GM21786 (cell line): ENCODE data around the gene TUBA4B.
A peak's percentile ranks its signal among the peaks of the same experiment; 100 is the strongest.
"Not testable (repeated sequence)": the region's sequence is repeated elsewhere in the genome, so short reads cannot be mapped to it uniquely, and the experiment has no call there.

Experiments
- ATAC-seq: cut with Tn5 transposase; IDR thresholded peaks from one replicate; pipeline ENCODE4 v1.9.1; 2021; ENCODE audit not compliant: unreplicated experiment

The TUBA4B gene

DNA sequence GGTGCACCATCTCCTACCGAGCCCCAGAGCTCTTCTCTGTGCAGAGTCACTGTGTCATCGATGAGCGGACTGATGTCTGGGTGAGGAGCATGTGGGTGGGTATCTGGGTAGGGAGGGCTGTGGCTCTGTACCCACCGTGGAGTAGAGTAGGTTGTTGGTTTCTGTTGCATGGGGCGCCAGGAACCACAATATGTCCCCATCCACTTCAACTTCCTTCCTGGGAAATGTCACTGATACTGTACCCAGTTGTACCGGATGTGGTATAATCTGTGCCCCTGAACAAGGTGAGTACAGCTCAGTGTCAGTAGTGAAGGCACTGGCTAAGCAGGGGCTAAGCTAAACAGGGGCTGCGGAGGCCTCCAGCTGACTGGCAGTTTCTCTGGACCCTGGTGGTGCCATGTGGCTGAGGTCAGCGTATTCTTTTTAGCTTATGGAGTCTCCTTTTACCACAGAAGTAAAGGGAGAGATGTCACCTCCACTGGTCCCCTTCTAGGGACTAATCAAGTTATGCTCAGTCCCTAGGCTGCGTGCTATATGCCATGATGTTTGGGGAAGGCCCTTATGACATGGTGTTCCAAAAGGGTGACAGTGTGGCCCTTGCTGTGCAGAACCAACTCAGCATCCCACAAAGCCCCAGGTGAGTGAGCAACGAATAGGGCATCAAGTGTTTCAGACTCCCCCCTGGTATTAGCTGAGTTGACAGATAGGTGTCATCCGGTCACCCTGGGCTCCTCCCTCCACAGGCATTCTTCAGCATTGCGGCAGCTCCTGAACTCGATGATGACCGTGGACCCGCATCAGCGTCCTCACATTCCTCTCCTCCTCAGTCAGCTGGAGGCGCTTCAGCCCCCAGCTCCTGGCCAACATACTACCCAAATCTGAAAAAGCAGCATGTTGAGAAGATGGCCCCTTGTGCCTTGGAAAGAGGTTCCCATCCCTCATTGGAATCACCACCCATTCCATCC lies 5.1 kb upstream of the TUBA4B start:
- peak; percentile 26 for ATAC-seq

DNA sequence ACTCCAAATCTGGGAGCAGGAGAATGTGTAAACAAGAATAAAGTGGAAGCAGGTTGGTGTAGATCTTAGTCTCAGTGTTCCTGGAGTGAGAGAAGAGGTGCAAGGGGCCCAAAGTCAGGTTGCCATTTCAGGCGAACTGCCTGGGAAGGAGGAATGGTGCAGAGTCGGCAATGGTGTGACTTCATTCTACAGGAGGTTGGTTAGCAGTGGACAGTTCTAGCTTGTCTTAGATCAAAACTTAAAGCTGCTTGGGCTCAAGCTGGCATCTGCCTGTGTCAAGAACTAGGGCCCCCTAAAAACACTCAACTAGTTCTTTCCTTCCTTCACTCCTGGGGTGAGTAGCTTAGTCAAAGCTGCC lies 4.2 kb upstream of the TUBA4B start:
- ATAC-seq: no peak

GRCh38 chr2:219249203-219249980 lies 3.7 kb upstream of the TUBA4B start:
- peak; percentile 47 for ATAC-seq

- ATAC-seq: no peak
Observed at GRCh38 chr2:219250049-219250781, 2.8 kb upstream of the TUBA4B start.

GRCh38 chr2:219251656-219252055 lies 1.4 kb upstream of the TUBA4B start:
- no peak for ATAC-seq

- ATAC-seq: no peak
Observed at GRCh38 chr2:219252084-219252483, 959 bp upstream of the TUBA4B start.

DNA sequence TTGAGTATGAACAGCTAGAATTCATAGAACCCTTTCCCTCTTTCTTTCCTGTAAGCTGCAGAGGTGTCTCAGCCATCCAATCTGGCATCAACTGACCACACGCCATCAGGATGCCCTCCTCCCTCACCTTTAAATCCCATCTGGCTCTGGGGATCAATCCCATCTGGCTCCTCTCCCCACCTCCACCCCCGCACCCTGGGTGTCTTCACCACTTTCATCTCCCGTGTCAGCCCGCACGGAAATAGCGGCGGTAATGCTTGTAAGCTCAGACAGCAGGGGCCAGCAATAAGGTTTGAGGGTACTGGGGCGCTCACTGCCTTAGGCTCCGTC lies 508 bp upstream of the TUBA4B start:
- ATAC-seq: no peak

GRCh38 chr2:219253753-219254589 lies 928 bp downstream of the TUBA4B start, which contains the start of gene TUBA4A:
TUBA4A (minus strand) TSS chr2:219253918; CDS start chr2:219253858, 60 bp downstream.
- ATAC-seq: peak; percentile 35

- ATAC-seq: peak; percentile 35
Observed at GRCh38 chr2:219254590-219255201, 1.7 kb downstream of the TUBA4B start.

DNA sequence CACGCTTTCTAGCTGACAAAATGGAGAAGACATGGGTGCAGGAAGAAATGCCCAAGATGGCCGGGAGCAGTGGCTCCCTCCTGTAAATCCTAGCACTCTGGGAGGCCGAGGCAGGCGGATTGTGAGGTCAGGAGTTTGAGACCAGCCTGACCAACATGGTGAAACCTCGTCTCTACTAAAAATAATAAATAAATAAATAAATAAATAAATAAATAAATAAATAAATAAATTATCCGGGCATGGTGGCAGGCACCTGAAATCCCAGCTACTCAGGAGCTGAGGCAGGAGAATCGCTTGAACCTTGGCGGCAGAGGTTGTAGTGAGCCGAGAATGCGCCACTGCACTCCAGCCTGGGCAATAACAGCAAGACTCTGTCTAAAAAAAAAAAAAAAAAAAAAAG lies 5.9 kb downstream of the TUBA4B start:
- not testable (repeated sequence) for ATAC-seq

DNA sequence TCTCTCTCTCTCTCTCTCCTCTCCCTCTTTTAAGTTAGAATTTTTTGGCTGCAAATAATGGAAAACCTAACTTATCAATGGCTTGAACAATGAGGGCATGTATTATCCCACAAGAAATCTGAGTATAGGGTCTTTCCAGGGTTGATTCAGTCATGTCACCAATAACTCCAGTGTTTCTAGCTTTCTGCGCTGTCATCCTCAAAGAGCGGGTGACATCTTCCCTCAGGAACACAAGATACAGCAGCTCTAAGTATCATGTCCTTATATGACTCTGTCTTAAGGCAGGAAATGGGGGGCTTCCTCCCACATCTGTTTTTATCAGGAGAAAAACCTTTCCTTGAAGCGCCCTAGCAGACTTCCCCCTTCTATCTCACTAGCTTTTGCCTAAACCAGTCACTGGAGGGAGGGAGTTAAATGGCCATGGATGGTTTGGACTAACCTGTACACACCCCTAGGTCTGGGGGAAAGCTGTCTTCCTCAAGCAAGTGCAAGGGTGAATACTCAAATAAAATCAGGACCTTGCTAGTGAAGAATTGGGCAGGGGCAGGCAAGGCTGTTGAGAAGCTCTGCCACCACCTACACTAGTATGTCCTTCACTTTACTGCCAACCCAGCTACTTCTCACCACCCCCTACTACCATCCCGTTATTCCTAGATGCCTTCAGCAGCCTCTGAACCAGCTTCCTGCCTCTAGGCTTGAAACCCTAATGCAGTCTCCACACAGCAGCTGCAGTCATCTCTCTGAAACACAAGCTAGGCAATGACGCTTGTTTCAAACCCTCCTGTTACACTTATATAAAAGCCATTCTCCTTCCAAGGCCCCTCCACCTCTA lies 8.2 kb downstream of the TUBA4B start:
- no peak for ATAC-seq

DNA sequence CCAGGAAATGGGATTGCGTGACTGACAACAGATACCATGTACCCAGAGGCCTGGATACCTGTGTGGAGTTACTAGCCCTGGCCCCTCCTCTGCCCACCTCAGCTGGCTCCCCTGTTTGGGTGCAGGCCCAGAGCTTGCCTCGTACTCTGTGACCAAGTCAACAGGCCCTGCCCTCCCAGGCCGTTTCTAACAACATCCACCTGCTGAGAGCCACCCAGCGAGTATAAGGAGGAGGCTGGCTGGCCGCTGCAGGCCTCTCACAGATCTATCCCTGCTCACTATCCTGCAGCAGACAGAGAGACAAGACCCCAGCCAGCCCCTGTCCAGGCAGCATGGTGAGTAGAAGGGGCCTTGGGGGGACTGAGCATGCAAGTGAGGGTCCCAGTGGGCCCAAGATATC lies 13.2 kb downstream of the TUBA4B start:
- ATAC-seq: no peak

GRCh38 chr2:219266886-219267285 lies 13.8 kb downstream of the TUBA4B start:
- ATAC-seq: no peak

DNA sequence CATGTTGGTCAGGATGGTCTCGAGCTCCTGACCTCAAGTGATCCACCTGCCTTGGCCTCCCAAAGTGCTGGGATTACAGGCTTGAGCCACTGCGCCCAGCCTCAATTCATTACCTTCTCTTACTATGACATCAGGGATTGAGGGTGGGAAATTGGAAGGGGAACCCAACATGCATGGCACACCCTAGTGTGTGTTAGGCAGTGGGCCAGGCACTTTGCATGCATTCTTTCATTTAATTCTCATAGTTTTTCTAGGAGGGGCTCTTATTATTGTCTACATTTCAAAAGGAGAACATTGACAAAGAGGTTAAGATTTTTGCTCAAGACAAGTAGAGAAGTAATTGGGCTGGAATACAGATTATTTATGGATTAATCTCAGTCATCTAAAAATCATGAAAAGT lies 15.3 kb downstream of the TUBA4B start:
- no peak for ATAC-seq

DNA sequence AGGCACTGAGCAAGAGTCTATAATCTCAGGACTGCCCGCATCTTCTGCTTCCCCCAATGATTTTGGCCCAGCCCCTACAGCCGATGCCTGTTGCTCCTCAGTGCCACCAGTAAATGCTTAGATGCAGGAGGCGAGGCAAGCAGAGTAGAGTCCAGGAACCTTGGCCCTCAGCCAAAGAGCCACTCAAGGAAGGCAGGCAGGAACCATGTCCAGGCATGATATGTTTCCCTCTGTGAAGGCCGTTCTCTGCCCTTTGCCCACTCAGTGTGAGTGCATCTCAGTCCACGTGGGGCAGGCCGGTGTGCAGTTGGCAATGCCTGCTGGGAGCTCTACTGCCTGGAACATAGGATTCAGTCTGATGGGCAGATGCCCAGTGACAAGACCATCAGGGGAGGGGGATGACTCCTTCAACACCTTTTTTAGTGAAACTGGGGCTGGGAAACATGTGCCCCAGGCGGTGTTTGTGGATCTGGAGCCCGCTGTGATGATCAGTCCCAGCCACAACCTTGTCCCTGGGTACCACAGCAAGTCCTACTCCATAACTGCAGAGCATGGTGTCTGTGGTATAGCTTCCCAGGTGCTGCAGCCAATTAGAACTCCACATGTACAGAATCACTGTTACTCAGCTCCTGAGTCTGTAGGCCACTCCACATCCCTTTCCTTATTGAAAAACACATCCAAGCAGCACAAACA lies 16.5 kb downstream of the TUBA4B start:
- ATAC-seq: no peak

GRCh38 chr2:219270055-219270372 lies 17.0 kb downstream of the TUBA4B start:
- no peak for ATAC-seq

- ATAC-seq: no peak
Observed at GRCh38 chr2:219271021-219271420, 18.0 kb downstream of the TUBA4B start.

GRCh38 chr2:219272356-219272755 lies 19.3 kb downstream of the TUBA4B start:
- ATAC-seq: no peak

- no peak for ATAC-seq
Observed at GRCh38 chr2:219272995-219273394, 20.0 kb downstream of the TUBA4B start.
